NCI-H774 (cell line): Measurements from ENCODE around the gene NUMA1.

ENCODE experiments used
- DNase-seq: peaks from one replicate; lab custom pipeline; 2025; lab: John Stamatoyannopoulos, UW

Gene NUMA1

GRCh38 chr11:72102946-72103753, 22.8 kb upstream of the NUMA1 start, which contains the start of gene LAMTOR1:
Gene LAMTOR1 (minus strand): TSS chr11:72103297. CDS start chr11:72103224, 73 bp downstream.
- peak; percentile 99 for DNase-seq

- no peak for DNase-seq
Measured at GRCh38 chr11:72102631-72102945, 22.2 kb upstream of the NUMA1 start.

GRCh38 chr11:72102162-72102561, 21.8 kb upstream of the NUMA1 start:
- DNase-seq = no peak

- DNase-seq = no peak
Measured at GRCh38 chr11:72100462-72100861, 20.1 kb upstream of the NUMA1 start.

GRCh38 chr11:72100009-72100408, 19.7 kb upstream of the NUMA1 start:
- DNase-seq = no peak

- DNase-seq = no peak
Measured at GRCh38 chr11:72098741-72099140, 18.4 kb upstream of the NUMA1 start.

- DNase-seq = peak; percentile 7
Measured at GRCh38 chr11:72091292-72091691, 10.9 kb upstream of the NUMA1 start.

GRCh38 chr11:72088076-72088808, 7.9 kb upstream of the NUMA1 start:
- no peak for DNase-seq

- peak; percentile 29 for DNase-seq
Measured at GRCh38 chr11:72085621-72086351, 5.4 kb upstream of the NUMA1 start.

- no peak for DNase-seq
Measured at GRCh38 chr11:72084965-72085364, 4.6 kb upstream of the NUMA1 start.

GRCh38 chr11:72084076-72084475, 3.7 kb upstream of the NUMA1 start:
- no peak for DNase-seq

- DNase-seq = no peak
Measured at GRCh38 chr11:72083414-72083813, 3.1 kb upstream of the NUMA1 start.

- no peak for DNase-seq
Measured at GRCh38 chr11:72081821-72082453, 1.6 kb upstream of the NUMA1 start.

GRCh38 chr11:72081184-72081644, 872 bp upstream of the NUMA1 start:
- DNase-seq = no peak

- DNase-seq = no peak
Measured at GRCh38 chr11:72079819-72080325, 470 bp downstream of the NUMA1 start.

GRCh38 chr11:72078477-72078876, 1.9 kb downstream of the NUMA1 start:
- DNase-seq = no peak

- no peak for DNase-seq
Measured at GRCh38 chr11:72075756-72076155, 4.6 kb downstream of the NUMA1 start.

GRCh38 chr11:72075109-72075508, 5.2 kb downstream of the NUMA1 start:
- DNase-seq = no peak

GRCh38 chr11:72072348-72072747, 8.0 kb downstream of the NUMA1 start:
- DNase-seq = no peak

- DNase-seq = no peak
Measured at GRCh38 chr11:72070491-72070890, 9.9 kb downstream of the NUMA1 start.

- DNase-seq = no peak
Measured at GRCh38 chr11:72069787-72070251, 10.5 kb downstream of the NUMA1 start.

- no peak for DNase-seq
Measured at GRCh38 chr11:72069200-72069599, 11.1 kb downstream of the NUMA1 start.
